ENCODE results near the gene CFC1.
"Not testable (repeated sequence)": the region's sequence is repeated elsewhere in the genome, so short reads cannot be mapped to it uniquely, and the experiment has no call there.

CFC1 gene

DNA sequence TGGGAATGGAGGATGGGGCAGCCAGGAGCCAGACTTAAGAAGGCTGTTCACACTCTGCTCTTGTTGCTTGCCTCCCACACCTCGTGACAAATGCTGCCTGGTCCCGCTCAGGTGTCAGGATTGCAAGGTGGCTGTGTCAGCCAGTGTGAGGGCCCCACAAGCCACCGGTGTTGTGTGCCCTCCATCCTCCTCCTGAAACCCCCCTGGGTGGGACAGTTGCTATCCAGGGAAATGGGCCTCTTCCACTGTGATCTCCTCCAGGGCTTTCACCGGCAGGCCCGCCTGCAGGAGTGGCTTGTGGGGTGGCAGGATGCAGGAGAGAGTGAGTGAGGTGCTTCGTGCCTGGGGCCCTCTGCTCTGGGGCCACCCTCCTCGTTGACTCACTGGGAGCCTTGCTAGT, 16.4 kb downstream of the CFC1 start:
- DNase-seq: not testable (repeated sequence)

DNA sequence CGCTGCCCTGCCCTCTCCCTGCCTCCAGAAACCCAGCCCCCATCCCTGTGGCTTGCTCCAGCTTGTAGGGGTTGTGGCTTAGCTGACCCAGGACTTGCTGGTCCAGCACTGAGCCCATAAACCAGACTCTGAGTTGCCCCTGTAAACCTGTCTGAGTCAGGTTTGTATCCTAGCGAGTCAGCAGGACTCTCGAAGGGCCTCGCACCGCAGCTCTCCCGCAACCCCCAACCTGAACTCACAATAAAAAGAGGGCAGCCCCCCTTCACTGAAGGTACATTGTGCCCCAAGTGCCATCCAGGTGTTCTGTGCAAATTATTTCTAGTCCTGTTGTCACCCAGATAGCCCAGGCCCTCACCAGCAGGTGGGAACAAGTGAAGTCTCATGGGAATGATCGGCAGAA, 17.9 kb downstream of the CFC1 start:
- DNase-seq: not testable (repeated sequence)

GRCh38 chr2:130579121-130579520, 20.3 kb downstream of the CFC1 start:
- not testable (repeated sequence) for DNase-seq

- DNase-seq: not testable (repeated sequence)
Measured at GRCh38 chr2:130577559-130577958, 21.8 kb downstream of the CFC1 start.

DNA sequence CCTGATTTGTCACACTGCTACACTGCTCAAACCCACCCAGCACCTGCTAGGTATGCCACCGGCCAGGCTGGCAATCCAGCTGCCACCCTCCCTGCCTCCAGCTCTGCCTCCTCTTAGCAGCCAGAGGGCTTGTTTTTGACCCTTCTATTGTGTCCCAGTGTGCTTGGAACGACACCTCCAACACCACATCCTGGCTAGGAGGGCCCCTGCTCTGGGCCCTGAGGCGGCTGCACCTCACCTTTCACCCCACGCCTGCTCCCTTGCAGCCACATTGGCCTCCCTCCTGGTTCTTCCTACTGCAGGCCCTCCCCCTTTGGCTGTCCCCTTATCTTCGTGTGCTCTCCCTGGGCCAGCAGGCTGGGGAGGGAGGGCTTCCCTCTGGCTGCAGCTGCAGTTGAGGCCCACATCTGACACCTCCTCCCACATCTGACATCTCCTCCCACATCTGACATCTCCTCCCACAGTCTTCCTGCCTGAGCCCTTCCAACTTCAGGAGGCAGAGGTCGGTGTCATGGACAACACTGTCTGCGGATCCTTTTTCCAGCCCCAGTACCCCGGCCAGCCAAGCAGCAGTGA, 23.1 kb downstream of the CFC1 start:
- not testable (repeated sequence) for DNase-seq

GRCh38 chr2:130574230-130574629, 25.1 kb downstream of the CFC1 start:
- not testable (repeated sequence) for DNase-seq

DNA sequence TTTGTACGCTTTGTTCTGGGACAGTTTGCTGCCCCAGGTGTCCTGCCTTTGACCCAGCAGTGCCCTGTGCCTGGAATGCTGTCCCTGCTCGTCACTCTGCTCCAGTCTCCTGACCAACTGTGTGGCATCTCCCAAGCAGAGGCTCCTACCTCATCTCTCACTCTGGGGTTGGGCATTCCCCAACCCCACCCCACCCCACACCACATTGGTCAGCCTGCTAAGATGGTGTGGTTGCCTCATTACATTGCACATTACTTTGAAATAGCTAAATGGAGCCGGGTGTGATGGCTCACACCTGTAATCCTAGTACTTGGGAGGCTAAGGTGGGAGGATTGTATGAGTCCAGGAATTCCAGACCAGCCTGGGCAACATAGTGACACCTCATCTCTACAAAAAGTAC, 27.4 kb downstream of the CFC1 start:
- DNase-seq: not testable (repeated sequence)

GRCh38 chr2:130566165-130566564, 33.2 kb downstream of the CFC1 start:
- not testable (repeated sequence) for DNase-seq

DNA sequence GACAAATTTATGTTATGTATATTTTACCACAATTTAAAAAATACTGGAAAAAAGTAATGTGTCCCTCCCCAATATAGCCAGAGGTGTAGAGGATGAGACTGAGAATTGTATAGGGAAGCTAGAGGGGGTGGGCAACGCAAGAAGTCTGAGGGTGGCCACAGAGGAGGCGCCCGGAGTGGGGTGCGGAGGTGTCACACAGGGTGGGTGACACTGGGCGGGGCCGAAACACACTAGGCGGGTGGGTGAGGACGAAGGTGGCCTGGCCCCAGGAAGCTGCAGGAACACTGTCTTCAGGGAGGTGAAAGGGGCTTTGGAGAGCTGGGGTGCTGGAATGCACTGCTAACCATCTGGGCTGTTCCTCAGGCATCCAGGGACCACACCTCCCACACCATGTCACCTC, 42.9 kb downstream of the CFC1 start:
- DNase-seq: not testable (repeated sequence)

GRCh38 chr2:130554178-130554577, 45.2 kb downstream of the CFC1 start:
- DNase-seq: not testable (repeated sequence)

DNA sequence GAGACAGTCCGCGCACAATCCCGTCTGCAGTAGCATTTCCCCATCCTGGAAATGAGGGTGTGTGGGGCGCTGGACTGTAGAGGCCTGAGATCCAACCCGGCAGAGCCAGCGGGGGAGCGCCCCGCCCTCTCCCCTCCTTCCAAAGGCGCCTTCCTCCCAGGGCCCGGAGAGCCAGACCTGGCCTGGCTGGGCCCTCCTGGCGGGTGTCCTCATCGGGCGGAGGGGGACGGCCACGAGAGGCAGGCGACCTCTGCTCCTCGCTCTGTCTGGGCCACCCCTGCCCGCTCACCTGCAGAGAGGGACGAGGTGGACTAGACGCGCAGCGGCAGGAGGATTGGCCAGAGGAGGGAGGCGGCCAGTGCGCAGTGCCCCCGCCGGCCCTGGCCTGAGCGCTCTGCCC, 49.9 kb downstream of the CFC1 start:
- not testable (repeated sequence) for DNase-seq

DNA sequence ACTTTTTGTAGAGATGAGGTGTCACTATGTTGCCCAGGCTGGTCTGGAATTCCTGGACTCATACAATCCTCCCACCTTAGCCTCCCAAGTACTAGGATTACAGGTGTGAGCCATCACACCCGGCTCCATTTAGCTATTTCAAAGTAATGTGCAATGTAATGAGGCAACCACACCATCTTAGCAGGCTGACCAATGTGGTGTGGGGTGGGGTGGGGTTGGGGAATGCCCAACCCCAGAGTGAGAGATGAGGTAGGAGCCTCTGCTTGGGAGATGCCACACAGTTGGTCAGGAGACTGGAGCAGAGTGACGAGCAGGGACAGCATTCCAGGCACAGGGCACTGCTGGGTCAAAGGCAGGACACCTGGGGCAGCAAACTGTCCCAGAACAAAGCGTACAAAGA, 51.0 kb downstream of the CFC1 start:
- not testable (repeated sequence) for DNase-seq

DNA sequence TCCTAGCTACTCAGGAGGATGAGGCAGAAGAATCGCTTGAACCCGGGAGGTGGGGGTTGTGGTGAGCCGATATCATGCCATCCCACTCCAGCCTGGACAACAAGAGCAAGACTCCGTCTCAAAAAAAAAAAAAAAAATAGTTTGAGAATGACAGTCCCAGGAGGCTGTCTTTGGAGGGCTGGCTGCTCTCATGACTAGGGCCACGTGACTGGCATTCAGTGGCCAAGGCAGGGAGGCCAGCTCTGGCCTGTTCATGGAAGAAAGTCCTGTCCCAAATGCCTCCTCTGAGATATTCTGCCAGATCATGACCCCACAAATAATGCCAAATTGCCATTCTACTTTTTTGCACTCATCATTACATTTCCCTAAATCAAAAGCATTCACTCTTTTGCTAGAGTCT, 54.4 kb downstream of the CFC1 start:
- not testable (repeated sequence) for DNase-seq

GRCh38 chr2:130543785-130544528, 55.4 kb downstream of the CFC1 start:
- not testable (repeated sequence) for DNase-seq

GRCh38 chr2:130542789-130543188, 56.6 kb downstream of the CFC1 start:
- not testable (repeated sequence) for DNase-seq
